GM12865 (cell line): ENCODE data around the gene MYBPHL.

Experiments used
- DNase-seq: peaks from one replicate; pipeline ENCODE4 v3.0.0; 2010; ENCODE audit warnings: low read depth
- H3K4me3 ChIP-seq: 2 replicates; pipeline ENCODE4 v1.5.1; 2011; ENCODE audit warnings: mild to moderate bottlenecking, low read depth, low read length, control low read depth
- CTCF ChIP-seq: IDR thresholded peaks from 2 replicates; pipeline ENCODE4 v1.5.1; 2011; ENCODE audit warnings: low read length, control low read depth, low read depth, inconsistent platforms; ENCODE audit not compliant: insufficient read depth; ENCODE audit errors: missing control alignments

The MYBPHL gene

GRCh38 chr1:109250454-109251276, 56.1 kb downstream of the MYBPHL start:
- DNase-seq, result no peak
- no peak overlapping the region for H3K4me3 ChIP-seq
- TF ChIP-seq CTCF, result no peak

- peak overlapping the region; percentile 16; the same call in 1 of the 2 replicates for H3K4me3 ChIP-seq
- DNase-seq, result no peak
- no peak for TF ChIP-seq CTCF
Measured at GRCh38 chr1:109249654-109250401, 57.0 kb downstream of the MYBPHL start.

- peak within 1 kb of the TSS; percentile 39 for H3K4me3 ChIP-seq
- peak; percentile 72 for DNase-seq
- TF ChIP-seq CTCF, result no peak
Measured at GRCh38 chr1:109248797-109249629, 57.8 kb downstream of the MYBPHL start, which contains the start of gene CELSR2. CELSR2 (plus strand) TSS chr1:109249539; CDS start chr1:109250080, 541 bp downstream.

GRCh38 chr1:109248444-109248796, 58.4 kb downstream of the MYBPHL start:
- H3K4me3 ChIP-seq, result no peak overlapping the region
- TF ChIP-seq CTCF, result no peak
- DNase-seq, result no peak

GRCh38 chr1:109247401-109248365, 59.1 kb downstream of the MYBPHL start:
- DNase-seq, result no peak
- TF ChIP-seq CTCF, result no peak
- no peak overlapping the region for H3K4me3 ChIP-seq

- DNase-seq, result no peak
- TF ChIP-seq CTCF, result no peak
Measured at GRCh38 chr1:109246141-109246551, 60.7 kb downstream of the MYBPHL start.

More at GRCh38 chr1:109246141-109246551, 60.7 kb downstream of the MYBPHL start:
- no peak overlapping the region for H3K4me3 ChIP-seq
